ENCODE measurements around the gene LKAAEAR1.

DNA sequence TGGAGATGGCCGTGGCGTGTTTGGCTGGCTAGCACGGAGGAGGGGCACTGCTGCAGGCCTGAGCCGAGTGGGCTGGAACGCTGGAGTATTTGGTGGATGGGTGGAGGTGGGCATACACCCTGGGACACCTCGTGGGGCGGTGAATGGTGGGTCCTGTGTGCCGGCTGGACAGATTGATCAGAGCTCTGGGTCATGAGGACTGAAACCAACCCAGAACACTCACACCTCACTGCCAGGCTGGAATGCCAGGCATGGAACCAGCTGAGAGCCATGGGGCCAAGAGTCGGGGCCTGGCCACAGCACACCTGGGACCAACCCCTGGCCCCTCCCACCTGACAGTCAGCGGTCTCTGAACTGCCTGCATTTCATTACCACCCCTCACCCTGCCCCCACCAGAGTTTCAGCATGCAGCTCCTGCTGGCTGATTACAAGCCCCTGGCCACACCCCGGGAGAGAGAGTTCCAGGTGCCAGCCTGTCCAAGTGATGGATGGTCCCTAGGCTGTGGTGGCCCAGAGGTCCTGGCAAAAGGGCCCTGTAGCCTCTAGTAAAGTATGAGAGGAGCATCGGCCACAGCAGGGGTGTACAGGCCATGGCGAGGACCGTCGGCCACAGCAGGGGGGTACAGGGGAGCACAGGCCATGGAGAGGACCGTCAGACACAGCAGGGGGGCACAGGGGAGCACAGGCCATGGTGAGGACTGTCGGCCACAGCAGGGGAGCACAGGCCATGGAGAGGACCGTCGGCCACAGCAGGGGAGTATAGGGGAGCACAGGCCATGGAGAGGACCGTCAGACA is 19.9 kb upstream of the LKAAEAR1 start:
- TF ChIP-seq, protein P1, sequence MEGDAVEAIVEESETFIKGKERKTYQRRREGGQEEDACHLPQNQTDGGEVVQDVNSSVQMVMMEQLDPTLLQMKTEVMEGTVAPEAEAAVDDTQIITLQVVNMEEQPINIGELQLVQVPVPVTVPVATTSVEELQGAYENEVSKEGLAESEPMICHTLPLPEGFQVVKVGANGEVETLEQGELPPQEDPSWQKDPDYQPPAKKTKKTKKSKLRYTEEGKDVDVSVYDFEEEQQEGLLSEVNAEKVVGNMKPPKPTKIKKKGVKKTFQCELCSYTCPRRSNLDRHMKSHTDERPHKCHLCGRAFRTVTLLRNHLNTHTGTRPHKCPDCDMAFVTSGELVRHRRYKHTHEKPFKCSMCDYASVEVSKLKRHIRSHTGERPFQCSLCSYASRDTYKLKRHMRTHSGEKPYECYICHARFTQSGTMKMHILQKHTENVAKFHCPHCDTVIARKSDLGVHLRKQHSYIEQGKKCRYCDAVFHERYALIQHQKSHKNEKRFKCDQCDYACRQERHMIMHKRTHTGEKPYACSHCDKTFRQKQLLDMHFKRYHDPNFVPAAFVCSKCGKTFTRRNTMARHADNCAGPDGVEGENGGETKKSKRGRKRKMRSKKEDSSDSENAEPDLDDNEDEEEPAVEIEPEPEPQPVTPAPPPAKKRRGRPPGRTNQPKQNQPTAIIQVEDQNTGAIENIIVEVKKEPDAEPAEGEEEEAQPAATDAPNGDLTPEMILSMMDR (IDR thresholded peaks at IDR 0.05) = no peak
- no peak for TF ChIP-seq POLR2A (IDR thresholded peaks at IDR 0.05)
- no peak for TF ChIP-seq EP300 (IDR thresholded peaks at IDR 0.05)
- TF ChIP-seq POLR2AphosphoS5 (IDR thresholded peaks at IDR 0.05) = no peak
